Naive thymus-derived CD4-positive, alpha-beta T cell (primary cell): Measurements from ENCODE around the gene ACTR3. TPM values are rescaled to one million over a fixed set of nuclear protein-coding genes. Genes with fewer than 3 reads are reported as not detected.
A peak's percentile ranks its signal among the peaks of the same experiment; 100 is the strongest.

Source experiments
- ATAC-seq: fragments of 150-1000 bp; cut with Tn5 transposase; 2 replicates; pipeline ENCODE4 v1.10.0; 2021; ENCODE audit warnings: mild to moderate bottlenecking, moderate library complexity
- CTCF ChIA-PET: fragments of 350-600 bp; sonication (Branson Sonifier 250); formaldehyde crosslinking; loops from one replicate; lab custom pipeline; 2021; ENCODE audit warnings: antibody characterized with exemption; lab: Charles Lee
- POLR2A ChIA-PET: fragments of 350-600 bp; sonication (Branson Sonifier 250); formaldehyde crosslinking; loops from one replicate; lab custom pipeline; 2021; ENCODE audit warnings: antibody characterized with exemption, inconsistent platforms; lab: Charles Lee
- DNase-seq, 9 donors: peaks; one replicate each; pipeline versions ENCODE4 v3.0.0 to v3.0.0-alpha.2; 2020 to 2022; ENCODE audit warnings: mixed read lengths in 1 of 9
- H3K27ac ChIP-seq: one replicate; pipeline ENCODE4 v1.7.0; 2013; ENCODE audit warnings: mild to moderate bottlenecking, low read depth, low read length, moderate library complexity
- H3K27me3 ChIP-seq, 2 donors: one replicate each; pipeline ENCODE4 v1.7.0; 2013; ENCODE audit warnings: low read length in 2 of 2, mild to moderate bottlenecking in 2 of 2, moderate library complexity in 2 of 2; ENCODE audit not compliant: control insufficient read depth in 2 of 2, insufficient read depth in 2 of 2
- H3K36me3 ChIP-seq, 3 experiments: 1 replicate in 2 of 3; 2 replicates in 1 of 3; pipeline ENCODE4 v1.7.0; 2013; ENCODE audit warnings: low read length in 3 of 3, mild to moderate bottlenecking in 3 of 3, moderate library complexity in 1 of 3; ENCODE audit not compliant: insufficient read depth in 3 of 3, control insufficient read depth in 2 of 3
- H3K4me1 ChIP-seq, 2 donors: one replicate each; pipeline ENCODE4 v1.7.0; 2013; ENCODE audit warnings: low read length in 2 of 2, mild to moderate bottlenecking in 2 of 2, moderate library complexity in 1 of 2; ENCODE audit not compliant: control insufficient read depth in 2 of 2, insufficient read depth in 2 of 2
- H3K4me3 ChIP-seq: 2 replicates; pipeline ENCODE4 v1.7.0; 2013; ENCODE audit warnings: mild to moderate bottlenecking, low read length
- H3K9me3 ChIP-seq, 3 experiments: 1 replicate in 2 of 3; 2 replicates in 1 of 3; pipeline ENCODE4 v1.7.0; 2013; ENCODE audit warnings: low read length in 3 of 3; ENCODE audit not compliant: control insufficient read depth in 2 of 3
- H3K27ac Mint-ChIP-seq, 9 donors: one replicate each; pipeline ENCODE4 v1.8.0; 2020 to 2022; ENCODE audit warnings: mixed read lengths in 9 of 9, mild to moderate bottlenecking in 8 of 9, moderate library complexity in 5 of 9, inconsistent platforms in 2 of 9
- H3K27me3 Mint-ChIP-seq, 5 donors: one replicate each; pipeline ENCODE4 v1.8.0; 2021 to 2022; ENCODE audit warnings: mixed read lengths in 5 of 5, mild to moderate bottlenecking in 1 of 5
- H3K36me3 Mint-ChIP-seq, 5 donors: one replicate each; pipeline ENCODE4 v1.8.0; 2020 to 2022; ENCODE audit warnings: mixed read lengths in 5 of 5, mild to moderate bottlenecking in 3 of 5, inconsistent platforms in 1 of 5
- H3K4me1 Mint-ChIP-seq, 7 donors: one replicate each; pipeline ENCODE4 v1.8.0; 2020 to 2022; ENCODE audit warnings: mixed read lengths in 7 of 7, mild to moderate bottlenecking in 3 of 7, inconsistent platforms in 1 of 7
- H3K4me3 Mint-ChIP-seq, 10 donors: one replicate each; pipeline ENCODE4 v1.8.0; 2020 to 2022; ENCODE audit warnings: mild to moderate bottlenecking in 10 of 10, mixed read lengths in 10 of 10, moderate library complexity in 6 of 10, inconsistent platforms in 2 of 10
- H3K9me3 Mint-ChIP-seq, 11 donors: one replicate each; pipeline ENCODE4 v1.8.0; 2020 to 2022; ENCODE audit warnings: mixed read lengths in 11 of 11, mild to moderate bottlenecking in 4 of 11, inconsistent platforms in 1 of 11, moderate library complexity in 1 of 11
- intact Hi-C, 2 donors: fragments of 100-400 bp; cut with micrococcal nuclease; formaldehyde crosslinking; loops; one replicate each; pipeline ENCODE4 v1.15.1; 2023
- polyA plus RNA-seq, 2 donors: library from polyadenylated mRNA; unstranded; fragments of 300-500 nt; fragmentation: Illumina TruSeq; gene quantifications; one replicate each; pipeline ENCODE4 v1.2.3, GENCODE V29; 2021
- total RNA-seq, 6 experiments: library from RNA in 5 of 6; stranded (reverse) in 5 of 6; gene quantifications; 1 replicate in 5 of 6; 2 replicates in 1 of 6; pipeline ENCODE4 v1.2.3 and lab custom pipeline; 2021 to 2026

ACTR3 gene
- total and polyA plus RNA-seq, 7 experiments from 2014 or later: 172 to 612 (median 295) TPM

- ATAC-seq (no peak), DNase-seq (no peak)
- no peak overlapping the region for H3K4me3 ChIP-seq
- H3K27ac ChIP-seq: peak overlapping the region; percentile 3
- H3K4me3 Mint-ChIP-seq: peak overlapping the region in 1 of 10 donors; percentile 14
- intact Hi-C loops: loop anchor here in 1 of 2 donors (5.0 kb wide), 2 partner anchors 34 to 36 kb away; no protein-coding TSS in a partner anchor
- H3K4me1 Mint-ChIP-seq: peaks cover 30 to 48% (median 39%) of the 10 kb centered on the region in 7 donors
- no peaks in the 10 kb centered on the region for H3K27me3 Mint-ChIP-seq
- peaks cover 19 to 50% (median 31%) of the 10 kb centered on the region in 5 donors for H3K36me3 Mint-ChIP-seq
- ChIA-PET POLR2A (interaction anchor here (0.8 kb wide), 1 partner anchor 42 kb away, joined by 3 read pairs; no protein-coding TSS in a partner anchor), CTCF (no interaction called here)
- no peaks in the 10 kb centered on the region for H3K27me3 ChIP-seq
- H3K36me3 ChIP-seq: peaks cover 12 to 55% (median 13%) of the 10 kb centered on the region in 3 experiments
- H3K4me1 ChIP-seq: peaks cover 0 to 9% of the 10 kb centered on the region in 2 donors
- H3K9me3 Mint-ChIP-seq: no peaks in the 10 kb centered on the region
- H3K27ac Mint-ChIP-seq: peak overlapping the region in 2 of 9 donors; percentile 11 to 89
- no peaks in the 10 kb centered on the region for H3K9me3 ChIP-seq
Observed at GRCh38 chr2:113920996-113921395, 31.1 kb downstream of the ACTR3 start.

- peaks cover 16 to 46% (median 31%) of the 10 kb centered on the region in 5 donors for H3K36me3 Mint-ChIP-seq
- intact Hi-C loops: loop anchor here (2.0 to 5.0 kb wide), 5 partner anchors 14 to 46 kb away; no protein-coding TSS in a partner anchor
Observed at GRCh38 chr2:113922335-113922734, 32.4 kb downstream of the ACTR3 start.

GRCh38 chr2:113922784-113923183 is 32.9 kb downstream of the ACTR3 start:
- Histone ChIP-seq H3K27ac (no peak overlapping the region), H3K4me1 (peaks cover 0 to 8% of the 10 kb centered on the region in 2 donors), H3K27me3 (no peaks in the 10 kb centered on the region), H3K4me3 (no peak overlapping the region), H3K9me3 (no peaks in the 10 kb centered on the region), H3K36me3 (peaks cover 7 to 49% (median 8%) of the 10 kb centered on the region in 3 experiments)
- peaks cover 11 to 42% (median 28%) of the 10 kb centered on the region in 5 donors for H3K36me3 Mint-ChIP-seq
- ChIA-PET CTCF (no interaction called here), POLR2A (no interaction called here)
- H3K4me3 Mint-ChIP-seq: no peak overlapping the region
- no peaks in the 10 kb centered on the region for H3K9me3 Mint-ChIP-seq
- DNase-seq (no peak), ATAC-seq (no peak)
- no peak overlapping the region for H3K27ac Mint-ChIP-seq
- intact Hi-C loops: loop anchor here (2.0 to 5.0 kb wide), 5 partner anchors 14 to 46 kb away; no protein-coding TSS in a partner anchor
- H3K27me3 Mint-ChIP-seq: no peaks in the 10 kb centered on the region
- H3K4me1 Mint-ChIP-seq: peaks cover 17 to 36% (median 29%) of the 10 kb centered on the region in 7 donors

More at GRCh38 chr2:113922335-113922734, 32.4 kb downstream of the ACTR3 start:
- no peaks in the 10 kb centered on the region for H3K27me3 Mint-ChIP-seq
- peaks cover 21 to 40% (median 33%) of the 10 kb centered on the region in 7 donors for H3K4me1 Mint-ChIP-seq
- ChIA-PET CTCF (no interaction called here), POLR2A (no interaction called here)
- ATAC-seq: no peak
- no peaks in the 10 kb centered on the region for H3K9me3 Mint-ChIP-seq
- H3K4me3 ChIP-seq: no peak overlapping the region
- H3K27ac Mint-ChIP-seq: no peak overlapping the region
- peaks cover 0 to 8% of the 10 kb centered on the region in 2 donors for H3K4me1 ChIP-seq
- no peaks in the 10 kb centered on the region for H3K27me3 ChIP-seq
- no peaks in the 10 kb centered on the region for H3K9me3 ChIP-seq
- peaks cover 7 to 53% (median 13%) of the 10 kb centered on the region in 3 experiments for H3K36me3 ChIP-seq
- no peak overlapping the region for H3K4me3 Mint-ChIP-seq
- DNase-seq: no peak
- no peak overlapping the region for H3K27ac ChIP-seq

- peaks cover 5 to 43% (median 27%) of the 10 kb centered on the region in 5 donors for H3K36me3 Mint-ChIP-seq
- intact Hi-C loops: no loop called here
- ATAC-seq: no peak
- H3K4me3 Mint-ChIP-seq: no peak overlapping the region
- no peaks in the 10 kb centered on the region for H3K27me3 Mint-ChIP-seq
- CTCF ChIA-PET: no interaction called here
- DNase-seq: no peak
- Histone ChIP-seq H3K36me3 (peaks cover 12 to 58% (median 13%) of the 10 kb centered on the region in 3 experiments), H3K27ac (no peak overlapping the region), H3K9me3 (no peaks in the 10 kb centered on the region), H3K27me3 (no peaks in the 10 kb centered on the region), H3K4me1 (peaks cover 0 to 1% of the 10 kb centered on the region in 2 donors), H3K4me3 (no peak overlapping the region)
- peak overlapping the region in 2 of 9 donors; percentile 23 to 32 for H3K27ac Mint-ChIP-seq
- H3K9me3 Mint-ChIP-seq: no peaks in the 10 kb centered on the region
- peaks cover 16 to 51% (median 34%) of the 10 kb centered on the region in 7 donors for H3K4me1 Mint-ChIP-seq
- POLR2A ChIA-PET: no interaction called here
Observed at GRCh38 chr2:113925884-113926283, 36.0 kb downstream of the ACTR3 start.

- intact Hi-C loops: no loop called here
Observed at GRCh38 chr2:113926314-113926713, 36.4 kb downstream of the ACTR3 start.

GRCh38 chr2:113930448-113930847 is 40.6 kb downstream of the ACTR3 start:
- intact Hi-C loops: loop anchor here in 1 of 2 donors (2.0 kb wide), 1 partner anchor 40 kb away; the partner anchor contains the start of gene ACTR3
- H3K4me3 Mint-ChIP-seq: no peak overlapping the region
- Histone ChIP-seq H3K9me3 (no peaks in the 10 kb centered on the region), H3K27me3 (no peaks in the 10 kb centered on the region), H3K4me3 (no peak overlapping the region), H3K4me1 (no peaks in the 10 kb centered on the region), H3K27ac (peak overlapping the region; percentile 31), H3K36me3 (peaks cover 11 to 68% (median 34%) of the 10 kb centered on the region in 3 experiments)
- peak overlapping the region in 6 of 9 donors; percentile 20 to 65 (median 58) for H3K27ac Mint-ChIP-seq
- ATAC-seq (no peak), DNase-seq (no peak)
- POLR2A ChIA-PET: interaction anchor here (0.6 kb wide), 1 partner anchor 37 kb away, joined by 3 read pairs; no protein-coding TSS in a partner anchor
- H3K36me3 Mint-ChIP-seq: peaks cover 0 to 46% (median 34%) of the 10 kb centered on the region in 5 donors
- H3K9me3 Mint-ChIP-seq: no peaks in the 10 kb centered on the region
- H3K27me3 Mint-ChIP-seq: no peaks in the 10 kb centered on the region
- H3K4me1 Mint-ChIP-seq: peaks cover 9 to 54% (median 36%) of the 10 kb centered on the region in 7 donors
- CTCF ChIA-PET: no interaction called here

More at GRCh38 chr2:113926314-113926713, 36.4 kb downstream of the ACTR3 start:
- H3K36me3 ChIP-seq: peaks cover 13 to 58% (median 14%) of the 10 kb centered on the region in 3 experiments
- Mint-ChIP-seq H3K9me3 (no peaks in the 10 kb centered on the region), H3K36me3 (peaks cover 4 to 41% (median 26%) of the 10 kb centered on the region in 5 donors), H3K4me1 (peaks cover 15 to 53% (median 32%) of the 10 kb centered on the region in 7 donors), H3K4me3 (no peak overlapping the region), H3K27ac (peak overlapping the region in 4 of 9 donors; percentile 31 to 56 (median 44)), H3K27me3 (no peaks in the 10 kb centered on the region)
- DNase-seq (no peak), ATAC-seq (no peak)
- H3K27ac ChIP-seq: no peak overlapping the region
- ChIA-PET CTCF (no interaction called here), POLR2A (no interaction called here)
- no peaks in the 10 kb centered on the region for H3K9me3 ChIP-seq
- no peak overlapping the region for H3K4me3 ChIP-seq
- H3K27me3 ChIP-seq: no peaks in the 10 kb centered on the region
- H3K4me1 ChIP-seq: no peaks in the 10 kb centered on the region
